Naive thymus-derived CD4-positive, alpha-beta T cell (primary cell): ENCODE data around the gene BCL2. TPM values are rescaled to one million over a fixed set of nuclear protein-coding genes. Genes with fewer than 3 reads are reported as not detected.

Experiments
- ATAC-seq: fragments of 150-1000 bp; cut with Tn5 transposase; 2 replicates; pipeline ENCODE4 v1.10.0; 2021; ENCODE audit warnings: mild to moderate bottlenecking, moderate library complexity
- CTCF ChIA-PET: fragments of 350-600 bp; sonication (Branson Sonifier 250); formaldehyde crosslinking; loops from one replicate; lab custom pipeline; 2021; ENCODE audit warnings: antibody characterized with exemption; lab: Charles Lee
- POLR2A ChIA-PET: fragments of 350-600 bp; sonication (Branson Sonifier 250); formaldehyde crosslinking; loops from one replicate; lab custom pipeline; 2021; ENCODE audit warnings: antibody characterized with exemption, inconsistent platforms; lab: Charles Lee
- DNase-seq, 9 donors: peaks; one replicate each; pipeline versions ENCODE4 v3.0.0 to v3.0.0-alpha.2; 2020 to 2022; ENCODE audit warnings: mixed read lengths in 1 of 9
- H3K27ac ChIP-seq: one replicate; pipeline ENCODE4 v1.7.0; 2013; ENCODE audit warnings: mild to moderate bottlenecking, low read depth, low read length, moderate library complexity
- H3K27me3 ChIP-seq, 2 donors: one replicate each; pipeline ENCODE4 v1.7.0; 2013; ENCODE audit warnings: low read length in 2 of 2, mild to moderate bottlenecking in 2 of 2, moderate library complexity in 2 of 2; ENCODE audit not compliant: control insufficient read depth in 2 of 2, insufficient read depth in 2 of 2
- H3K36me3 ChIP-seq, 3 experiments: 1 replicate in 2 of 3; 2 replicates in 1 of 3; pipeline ENCODE4 v1.7.0; 2013; ENCODE audit warnings: low read length in 3 of 3, mild to moderate bottlenecking in 3 of 3, moderate library complexity in 1 of 3; ENCODE audit not compliant: insufficient read depth in 3 of 3, control insufficient read depth in 2 of 3
- H3K4me1 ChIP-seq, 2 donors: one replicate each; pipeline ENCODE4 v1.7.0; 2013; ENCODE audit warnings: low read length in 2 of 2, mild to moderate bottlenecking in 2 of 2, moderate library complexity in 1 of 2; ENCODE audit not compliant: control insufficient read depth in 2 of 2, insufficient read depth in 2 of 2
- H3K4me3 ChIP-seq: 2 replicates; pipeline ENCODE4 v1.7.0; 2013; ENCODE audit warnings: mild to moderate bottlenecking, low read length
- H3K9me3 ChIP-seq, 3 experiments: 1 replicate in 2 of 3; 2 replicates in 1 of 3; pipeline ENCODE4 v1.7.0; 2013; ENCODE audit warnings: low read length in 3 of 3; ENCODE audit not compliant: control insufficient read depth in 2 of 3
- H3K27ac Mint-ChIP-seq, 9 donors: one replicate each; pipeline ENCODE4 v1.8.0; 2020 to 2022; ENCODE audit warnings: mixed read lengths in 9 of 9, mild to moderate bottlenecking in 8 of 9, moderate library complexity in 5 of 9, inconsistent platforms in 2 of 9
- H3K27me3 Mint-ChIP-seq, 5 donors: one replicate each; pipeline ENCODE4 v1.8.0; 2021 to 2022; ENCODE audit warnings: mixed read lengths in 5 of 5, mild to moderate bottlenecking in 1 of 5
- H3K36me3 Mint-ChIP-seq, 5 donors: one replicate each; pipeline ENCODE4 v1.8.0; 2020 to 2022; ENCODE audit warnings: mixed read lengths in 5 of 5, mild to moderate bottlenecking in 3 of 5, inconsistent platforms in 1 of 5
- H3K4me1 Mint-ChIP-seq, 7 donors: one replicate each; pipeline ENCODE4 v1.8.0; 2020 to 2022; ENCODE audit warnings: mixed read lengths in 7 of 7, mild to moderate bottlenecking in 3 of 7, inconsistent platforms in 1 of 7
- H3K4me3 Mint-ChIP-seq, 10 donors: one replicate each; pipeline ENCODE4 v1.8.0; 2020 to 2022; ENCODE audit warnings: mild to moderate bottlenecking in 10 of 10, mixed read lengths in 10 of 10, moderate library complexity in 6 of 10, inconsistent platforms in 2 of 10
- H3K9me3 Mint-ChIP-seq, 11 donors: one replicate each; pipeline ENCODE4 v1.8.0; 2020 to 2022; ENCODE audit warnings: mixed read lengths in 11 of 11, mild to moderate bottlenecking in 4 of 11, inconsistent platforms in 1 of 11, moderate library complexity in 1 of 11
- intact Hi-C, 2 donors: fragments of 100-400 bp; cut with micrococcal nuclease; formaldehyde crosslinking; loops; one replicate each; pipeline ENCODE4 v1.15.1; 2023
- polyA plus RNA-seq, 2 donors: library from polyadenylated mRNA; unstranded; fragments of 300-500 nt; fragmentation: Illumina TruSeq; gene quantifications; one replicate each; pipeline ENCODE4 v1.2.3, GENCODE V29; 2021
- total RNA-seq, 6 experiments: library from RNA in 5 of 6; stranded (reverse) in 5 of 6; gene quantifications; 1 replicate in 5 of 6; 2 replicates in 1 of 6; pipeline ENCODE4 v1.2.3 and lab custom pipeline; 2021 to 2026

The BCL2 gene
- total and polyA plus RNA-seq, 7 experiments from 2014 or later, result 32.7 to 154 (median 40.1) TPM

GRCh38 chr18:63183378-63183777 is 136.2 kb downstream of the BCL2 start:
- Mint-ChIP-seq H3K9me3 (peaks cover 0 to 4% (median 0%) of the 10 kb centered on the region in 11 donors), H3K4me3 (peak overlapping the region in 2 of 10 donors; percentile 59 to 61), H3K4me1 (peaks cover 50 to 87% (median 76%) of the 10 kb centered on the region in 7 donors), H3K27me3 (no peaks in the 10 kb centered on the region), H3K27ac (peak overlapping the region in 5 of 9 donors; percentile 17 to 86 (median 60)), H3K36me3 (peaks cover 0 to 34% (median 11%) of the 10 kb centered on the region in 5 donors)
- CTCF ChIA-PET, result no interaction called here
- H3K27me3 ChIP-seq, result no peaks in the 10 kb centered on the region
- peaks cover 9 to 31% of the 10 kb centered on the region in 2 donors for H3K4me1 ChIP-seq
- POLR2A ChIA-PET, result interaction anchor here (1.1 to 7.2 kb wide), 5 partner anchors 12 to 86 kb away, joined by 3 to 52 read pairs (median 6); no protein-coding TSS in a partner anchor
- ATAC-seq (no peak), DNase-seq (no peak)
- H3K9me3 ChIP-seq, result no peaks in the 10 kb centered on the region
- H3K36me3 ChIP-seq, result peaks cover 0 to 14% (median 0%) of the 10 kb centered on the region in 3 experiments
- intact Hi-C loops, result loop anchor here in 1 of 2 donors (2.0 kb wide), 1 partner anchor 21 kb away; no protein-coding TSS in a partner anchor
- no peak overlapping the region for H3K4me3 ChIP-seq
- H3K27ac ChIP-seq, result no peak overlapping the region

GRCh38 chr18:63182861-63183260 is 136.7 kb downstream of the BCL2 start:
- ATAC-seq (no peak), DNase-seq (no peak)
- Mint-ChIP-seq H3K4me1 (peaks cover 49 to 85% (median 73%) of the 10 kb centered on the region in 7 donors), H3K36me3 (peaks cover 0 to 38% (median 11%) of the 10 kb centered on the region in 5 donors), H3K9me3 (peaks cover 0 to 4% (median 0%) of the 10 kb centered on the region in 11 donors), H3K27ac (peak overlapping the region in 8 of 9 donors; percentile 1 to 86 (median 60)), H3K4me3 (peak overlapping the region in 6 of 10 donors; percentile 8 to 59 (median 26)), H3K27me3 (no peaks in the 10 kb centered on the region)
- CTCF ChIA-PET, result interaction anchor here (0.5 kb wide), 1 partner anchor 142 kb away, joined by 5 read pairs; no protein-coding TSS in a partner anchor
- intact Hi-C loops, result loop anchor here in 1 of 2 donors (2.0 kb wide), 1 partner anchor 20 kb away; no protein-coding TSS in a partner anchor
- Histone ChIP-seq H3K9me3 (no peaks in the 10 kb centered on the region), H3K4me3 (no peak overlapping the region), H3K36me3 (peaks cover 0 to 14% (median 0%) of the 10 kb centered on the region in 3 experiments), H3K4me1 (peaks cover 9 to 26% of the 10 kb centered on the region in 2 donors), H3K27me3 (no peaks in the 10 kb centered on the region), H3K27ac (no peak overlapping the region)
- POLR2A ChIA-PET, result interaction anchor here (1.0 to 7.2 kb wide), 6 partner anchors 11 to 86 kb away, joined by 3 to 52 read pairs (median 6); no protein-coding TSS in a partner anchor

- ChIA-PET POLR2A (interaction anchor here (1.0 to 7.2 kb wide), 5 partner anchors 11 to 87 kb away, joined by 3 to 52 read pairs (median 6); no protein-coding TSS in a partner anchor), CTCF (interaction anchor here (0.5 kb wide), 1 partner anchor 142 kb away, joined by 5 read pairs; no protein-coding TSS in a partner anchor)
- Mint-ChIP-seq H3K27ac (peak overlapping the region in 5 of 9 donors; percentile 1 to 86 (median 56)), H3K36me3 (peaks cover 0 to 36% (median 11%) of the 10 kb centered on the region in 5 donors), H3K27me3 (no peaks in the 10 kb centered on the region), H3K9me3 (peaks cover 0 to 4% (median 0%) of the 10 kb centered on the region in 11 donors), H3K4me3 (peak overlapping the region in 1 of 10 donors; percentile 24), H3K4me1 (peaks cover 46 to 85% (median 68%) of the 10 kb centered on the region in 7 donors)
- ATAC-seq (no peak), DNase-seq (no peak)
- Histone ChIP-seq H3K27me3 (no peaks in the 10 kb centered on the region), H3K27ac (no peak overlapping the region), H3K36me3 (peaks cover 0 to 14% (median 0%) of the 10 kb centered on the region in 3 experiments), H3K4me1 (peaks cover 9 to 21% of the 10 kb centered on the region in 2 donors), H3K4me3 (no peak overlapping the region), H3K9me3 (no peaks in the 10 kb centered on the region)
- intact Hi-C loops, result loop anchor here in 1 of 2 donors (2.0 kb wide), 1 partner anchor 20 kb away; no protein-coding TSS in a partner anchor
Measured at GRCh38 chr18:63182310-63182772, 137.2 kb downstream of the BCL2 start.

GRCh38 chr18:63181706-63182309 is 137.8 kb downstream of the BCL2 start:
- ATAC-seq, result no peak
- peaks cover 0 to 14% (median 0%) of the 10 kb centered on the region in 3 experiments for H3K36me3 ChIP-seq
- peaks cover 41 to 81% (median 66%) of the 10 kb centered on the region in 7 donors for H3K4me1 Mint-ChIP-seq
- POLR2A ChIA-PET, result interaction anchor here (1.0 to 7.2 kb wide), 5 partner anchors 13 to 32 kb away, joined by 4 to 52 read pairs (median 6); no protein-coding TSS in a partner anchor
- peak overlapping the region in 4 of 9 donors; percentile 54 to 86 (median 72) for H3K27ac Mint-ChIP-seq
- H3K36me3 Mint-ChIP-seq, result peaks cover 0 to 33% (median 11%) of the 10 kb centered on the region in 5 donors
- H3K27me3 Mint-ChIP-seq, result no peaks in the 10 kb centered on the region
- H3K9me3 ChIP-seq, result no peaks in the 10 kb centered on the region
- H3K4me3 Mint-ChIP-seq, result peak overlapping the region in 1 of 10 donors; percentile 18
- DNase-seq, result no peak
- peaks cover 0 to 4% (median 0%) of the 10 kb centered on the region in 11 donors for H3K9me3 Mint-ChIP-seq
- H3K4me3 ChIP-seq, result no peak overlapping the region
- CTCF ChIA-PET, result no interaction called here
- intact Hi-C loops, result loop anchor here in 1 of 2 donors (2.0 kb wide), 1 partner anchor 19 kb away; no protein-coding TSS in a partner anchor
- peaks cover 9 to 16% of the 10 kb centered on the region in 2 donors for H3K4me1 ChIP-seq
- H3K27ac ChIP-seq, result no peak overlapping the region
- H3K27me3 ChIP-seq, result no peaks in the 10 kb centered on the region

- Histone ChIP-seq H3K27ac (no peak overlapping the region), H3K36me3 (peaks cover 0 to 14% (median 0%) of the 10 kb centered on the region in 3 experiments), H3K9me3 (no peaks in the 10 kb centered on the region), H3K27me3 (no peaks in the 10 kb centered on the region), H3K4me1 (peaks cover 9 to 16% of the 10 kb centered on the region in 2 donors), H3K4me3 (no peak overlapping the region)
- Mint-ChIP-seq H3K9me3 (peaks cover 0 to 4% (median 0%) of the 10 kb centered on the region in 11 donors), H3K36me3 (peaks cover 0 to 37% (median 15%) of the 10 kb centered on the region in 5 donors), H3K27me3 (no peaks in the 10 kb centered on the region), H3K27ac (peak overlapping the region in 4 of 9 donors; percentile 21 to 86 (median 55)), H3K4me3 (no peak overlapping the region), H3K4me1 (peaks cover 37 to 78% (median 66%) of the 10 kb centered on the region in 7 donors)
- intact Hi-C loops, result no loop called here
- ATAC-seq, result no peak
- CTCF ChIA-PET, result no interaction called here
- no peak for DNase-seq
- POLR2A ChIA-PET, result interaction anchor here (1.1 to 1.9 kb wide), 5 partner anchors 9 to 23 kb away, joined by 3 to 8 read pairs (median 6); no protein-coding TSS in a partner anchor
Measured at GRCh38 chr18:63180971-63181376, 138.6 kb downstream of the BCL2 start.

GRCh38 chr18:63180321-63180720 is 139.2 kb downstream of the BCL2 start:
- Histone ChIP-seq H3K4me3 (no peak overlapping the region), H3K9me3 (no peaks in the 10 kb centered on the region), H3K4me1 (peaks cover 9 to 16% of the 10 kb centered on the region in 2 donors), H3K27ac (no peak overlapping the region), H3K27me3 (no peaks in the 10 kb centered on the region), H3K36me3 (peaks cover 0 to 14% (median 0%) of the 10 kb centered on the region in 3 experiments)
- no peak for DNase-seq
- no peak for ATAC-seq
- peaks cover 0 to 4% (median 0%) of the 10 kb centered on the region in 11 donors for H3K9me3 Mint-ChIP-seq
- no peaks in the 10 kb centered on the region for H3K27me3 Mint-ChIP-seq
- H3K27ac Mint-ChIP-seq, result peak overlapping the region in 6 of 9 donors; percentile 9 to 86 (median 27)
- H3K4me3 Mint-ChIP-seq, result no peak overlapping the region
- H3K4me1 Mint-ChIP-seq, result peaks cover 39 to 78% (median 71%) of the 10 kb centered on the region in 7 donors
- intact Hi-C loops, result no loop called here
- H3K36me3 Mint-ChIP-seq, result peaks cover 0 to 41% (median 15%) of the 10 kb centered on the region in 5 donors
- ChIA-PET POLR2A (interaction anchor here (0.8 to 1.9 kb wide), 6 partner anchors 9 to 22 kb away, joined by 3 to 8 read pairs (median 5); no protein-coding TSS in a partner anchor), CTCF (interaction anchor here (0.9 to 1.2 kb wide), 2 partner anchors 26 to 138 kb away, joined by 3 to 4 read pairs; no protein-coding TSS in a partner anchor)
